NCI-H1436 (cell line): Measurements from ENCODE around the gene DDX46.
"Not testable (repeated sequence)": the region's sequence is repeated elsewhere in the genome, so short reads cannot be mapped to it uniquely, and the experiment has no call there.

Source experiments
- DNase-seq: peaks from one replicate; lab custom pipeline; 2025; lab: John Stamatoyannopoulos, UW

The DDX46 gene

DNA sequence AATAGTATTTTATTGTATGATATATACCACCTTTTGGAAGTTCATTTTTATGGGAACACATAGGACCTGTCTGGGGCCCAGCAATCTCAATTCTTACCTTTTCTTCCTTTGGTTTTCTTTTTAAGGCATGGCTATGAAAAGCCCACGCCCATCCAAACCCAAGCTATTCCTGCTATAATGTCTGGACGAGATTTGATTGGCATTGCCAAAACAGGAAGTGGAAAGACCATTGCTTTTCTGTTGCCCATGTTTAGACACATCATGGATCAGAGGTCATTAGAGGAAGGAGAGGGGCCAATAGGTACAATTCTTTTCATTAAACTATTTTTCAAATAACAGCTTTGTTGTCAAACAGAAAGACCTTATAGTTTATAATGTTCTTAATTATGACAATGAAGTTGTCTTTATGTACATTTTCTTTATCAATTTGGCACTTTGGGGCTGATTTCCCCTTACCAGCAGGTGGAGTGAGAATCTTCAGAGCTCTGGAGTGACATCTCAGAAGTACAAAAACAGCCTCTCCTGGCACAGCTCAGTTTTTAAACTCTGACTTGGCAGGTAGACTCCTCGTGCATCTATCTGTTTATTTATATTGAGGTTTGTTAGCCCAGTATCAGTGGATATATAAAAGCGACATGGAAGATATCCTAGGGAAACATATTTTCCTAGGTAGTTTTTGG is 25.8 kb downstream of the DDX46 start:
- no peak for DNase-seq

- DNase-seq: no peak
Measured at GRCh38 chr5:134784946-134785620, 26.5 kb downstream of the DDX46 start.

GRCh38 chr5:134787692-134788091 is 29.1 kb downstream of the DDX46 start:
- no peak for DNase-seq

DNA sequence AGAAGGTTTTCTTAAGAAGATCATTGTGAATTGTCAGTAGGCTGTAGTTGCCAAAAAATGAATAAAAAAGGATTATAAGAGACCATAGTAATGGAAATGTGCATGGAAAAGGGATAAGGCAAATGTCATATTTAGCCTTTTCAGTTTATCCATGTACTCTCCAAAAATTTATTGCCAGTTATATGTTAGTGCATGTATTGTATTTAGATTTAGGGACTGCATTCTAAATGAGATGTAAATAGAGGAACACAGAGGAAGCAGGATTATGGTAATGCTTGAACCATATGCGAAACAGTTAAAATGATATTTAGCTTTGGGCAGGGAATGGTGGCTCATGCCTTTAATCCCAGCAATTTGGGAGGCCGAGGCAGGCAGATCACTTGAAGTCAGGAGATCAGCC is 33.0 kb downstream of the DDX46 start:
- no peak for DNase-seq

GRCh38 chr5:134792286-134792685 is 33.7 kb downstream of the DDX46 start:
- DNase-seq: no peak

- DNase-seq: no peak
Measured at GRCh38 chr5:134793111-134793510, 34.5 kb downstream of the DDX46 start.

DNA sequence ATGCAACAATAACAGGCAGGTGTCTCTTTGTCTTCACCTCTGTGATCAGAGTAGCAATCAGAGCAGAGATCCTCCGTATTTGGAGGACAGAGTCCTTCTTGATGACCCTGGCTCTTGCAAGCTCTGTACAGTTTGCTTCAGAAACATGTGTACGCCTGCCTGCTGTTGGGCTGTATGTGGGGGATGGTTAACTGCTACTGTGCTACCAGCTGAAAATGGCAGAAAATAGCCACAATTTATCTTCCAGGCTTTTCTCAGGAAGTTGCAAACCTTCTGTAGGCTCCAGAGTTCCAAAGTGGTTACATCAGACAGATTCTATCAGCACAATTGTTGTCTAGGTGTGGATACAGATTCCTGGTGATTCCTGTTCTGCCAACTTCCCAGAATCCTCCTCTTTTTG is 35.5 kb downstream of the DDX46 start:
- no peak for DNase-seq

- DNase-seq: no peak
Measured at GRCh38 chr5:134794819-134795218, 36.2 kb downstream of the DDX46 start.

- DNase-seq: no peak
Measured at GRCh38 chr5:134798468-134798867, 39.9 kb downstream of the DDX46 start.

DNA sequence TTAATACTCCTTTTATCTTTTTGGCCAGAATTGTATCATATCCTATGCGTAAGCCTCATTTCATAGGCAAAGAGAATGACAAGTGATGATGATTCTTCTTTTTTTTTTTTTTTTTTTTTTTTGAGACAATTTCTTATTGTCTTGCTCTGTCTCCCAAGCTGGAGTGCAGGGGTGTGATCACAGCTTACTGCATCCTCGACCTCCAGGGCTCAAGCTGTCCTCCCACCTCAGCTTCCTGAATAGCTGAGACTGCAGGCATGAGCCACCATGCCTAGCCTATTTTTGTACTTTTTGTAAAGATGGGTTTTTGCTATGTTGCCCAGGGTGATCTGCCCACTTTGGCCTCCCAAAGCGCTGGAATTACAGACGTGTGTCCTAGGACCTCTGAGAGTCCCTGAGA is 45.2 kb downstream of the DDX46 start:
- DNase-seq: no peak

DNA sequence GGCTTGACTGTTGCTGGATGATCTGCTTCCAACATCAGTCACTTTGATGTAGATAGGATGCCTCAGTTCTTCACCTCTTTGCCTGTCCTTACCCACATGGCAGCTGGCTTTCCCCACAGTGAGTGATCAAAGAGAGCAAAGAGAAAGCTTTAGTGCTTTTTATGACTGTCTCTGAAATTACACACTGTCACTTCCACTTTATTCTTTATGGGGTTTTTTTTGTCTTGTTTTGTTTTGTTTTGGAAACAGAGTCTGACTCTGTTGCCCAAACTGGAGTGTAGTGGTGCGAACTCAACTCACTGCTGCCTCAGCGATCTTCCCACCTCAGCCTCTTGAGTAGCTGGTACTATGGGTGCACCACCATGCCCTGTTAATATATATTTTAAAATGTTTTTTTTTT is 54.8 kb downstream of the DDX46 start:
- DNase-seq: no peak

GRCh38 chr5:134813827-134814226 is 55.2 kb downstream of the DDX46 start:
- DNase-seq: no peak

- DNase-seq: no peak
Measured at GRCh38 chr5:134817006-134817405, 58.4 kb downstream of the DDX46 start.

DNA sequence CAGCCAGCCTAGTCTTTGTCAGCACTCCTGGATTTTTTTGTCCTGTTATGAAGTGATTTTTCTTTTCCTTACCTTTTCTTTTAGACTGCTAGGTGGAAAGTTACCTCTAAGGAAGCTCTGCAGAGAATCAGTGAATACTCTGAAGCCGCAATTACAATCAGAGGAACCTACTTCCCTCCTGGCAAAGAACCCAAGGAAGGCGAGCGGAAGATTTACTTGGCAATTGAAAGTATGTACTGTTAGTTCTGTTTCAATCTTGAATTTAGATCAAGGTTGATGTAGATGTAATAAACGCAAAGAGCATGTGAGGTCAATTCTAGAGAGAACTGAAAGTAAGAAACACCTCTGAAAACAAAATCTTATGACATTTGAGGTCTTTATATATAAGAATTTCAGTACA is 60.2 kb downstream of the DDX46 start:
- DNase-seq: no peak

GRCh38 chr5:134819407-134819963 is 60.9 kb downstream of the DDX46 start:
- no peak for DNase-seq

DNA sequence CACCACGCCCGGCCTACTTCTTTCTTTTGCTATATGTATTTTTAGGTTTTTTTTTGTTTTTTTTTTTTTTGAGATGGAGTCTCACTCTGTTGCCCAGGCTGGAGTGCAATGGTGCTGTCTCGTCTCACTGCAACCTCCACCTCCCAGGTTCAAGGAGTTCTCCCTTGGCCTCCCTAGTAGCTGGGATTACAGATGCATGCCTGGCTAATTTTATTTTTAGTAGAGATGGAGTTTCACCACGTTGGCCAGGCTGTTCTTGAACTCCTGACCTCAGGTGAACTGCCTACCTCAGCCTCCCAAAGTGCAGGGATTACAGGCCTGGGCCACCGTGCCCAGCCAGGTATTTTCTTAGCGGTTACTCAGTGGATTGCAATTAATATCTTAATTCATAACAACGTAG is 63.3 kb downstream of the DDX46 start:
- DNase-seq: no peak

DNA sequence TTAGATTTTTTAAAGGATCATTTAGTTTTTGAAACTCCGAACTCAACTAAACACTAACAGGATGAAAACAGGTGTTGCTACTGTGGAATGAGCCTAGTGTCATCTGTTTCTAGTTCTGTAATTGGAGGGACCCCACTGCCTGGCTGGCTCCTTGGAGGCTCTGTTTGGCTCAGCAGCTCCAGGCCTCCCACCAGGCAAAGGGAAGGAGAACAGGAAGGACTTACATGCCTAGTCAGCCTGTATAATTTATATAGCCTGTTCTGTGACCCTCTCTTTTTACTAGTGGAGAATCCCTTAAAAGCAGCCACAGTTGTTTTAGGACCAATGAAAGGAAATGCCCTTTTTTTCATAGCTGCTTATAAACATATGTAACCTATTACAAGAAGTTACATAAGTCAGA is 66.1 kb downstream of the DDX46 start:
- DNase-seq: no peak

DNA sequence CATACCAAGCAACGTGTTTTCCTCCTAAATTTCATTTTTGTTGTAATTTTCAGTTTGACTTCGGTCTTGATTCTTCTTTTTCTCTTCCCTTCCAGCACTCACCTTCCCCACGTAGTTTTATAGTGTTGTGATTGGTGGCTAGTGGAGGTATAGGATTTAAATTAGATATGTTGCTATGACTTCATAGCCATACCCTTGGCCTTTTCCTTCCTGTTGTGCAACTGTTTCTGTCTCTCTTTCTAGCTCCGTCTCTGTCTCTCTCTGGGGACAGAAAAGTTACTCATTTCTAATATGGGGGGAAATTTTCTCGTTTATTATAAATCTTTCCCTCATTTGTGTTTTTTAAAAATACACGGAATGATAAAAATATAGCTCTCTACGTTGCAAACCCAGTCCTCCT is 66.6 kb downstream of the DDX46 start:
- DNase-seq: no peak

- no peak for DNase-seq
Measured at GRCh38 chr5:134833340-134834032, 74.9 kb downstream of the DDX46 start.

- no peak for DNase-seq
Measured at GRCh38 chr5:134835623-134836022, 77.0 kb downstream of the DDX46 start.

GRCh38 chr5:134837530-134838181 is 79.1 kb downstream of the DDX46 start:
- DNase-seq: no peak

DNA sequence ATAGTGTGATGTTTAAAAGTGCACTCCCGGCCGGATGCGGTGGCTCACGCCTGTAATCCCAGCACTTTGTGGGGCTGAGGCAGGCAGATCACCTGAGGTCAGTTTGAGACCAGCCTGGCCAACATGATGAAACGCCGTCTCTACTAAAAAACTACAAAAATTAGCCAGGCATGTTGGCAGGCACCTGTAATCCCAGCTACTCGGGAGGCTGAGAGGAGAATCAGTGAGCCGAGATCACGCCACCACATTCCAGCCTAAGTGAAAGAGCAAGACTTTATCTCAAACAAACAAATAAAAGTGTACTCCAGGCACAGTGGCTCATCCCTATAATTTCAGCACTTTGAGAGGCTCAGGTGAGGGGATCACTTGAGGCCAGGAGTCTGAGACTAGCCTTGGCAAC is 79.8 kb downstream of the DDX46 start:
- not testable (repeated sequence) for DNase-seq

- DNase-seq: no peak
Measured at GRCh38 chr5:134840811-134841210, 82.2 kb downstream of the DDX46 start.
